Measurements from ENCODE around the gene MRC2.
"Not testable (repeated sequence)": the region's sequence is repeated elsewhere in the genome, so short reads cannot be mapped to it uniquely, and the experiment has no call there.

Gene MRC2

GRCh38 chr17:62605588-62605987 is 21.9 kb upstream of the MRC2 start:
- in situ Hi-C loops (cut with MboI; ENCODE audit: low pct_unique_long_range_greater_than_20kb, low sequenced_read_pairs) = no loop called here
- DNase-seq = no peak

DNA sequence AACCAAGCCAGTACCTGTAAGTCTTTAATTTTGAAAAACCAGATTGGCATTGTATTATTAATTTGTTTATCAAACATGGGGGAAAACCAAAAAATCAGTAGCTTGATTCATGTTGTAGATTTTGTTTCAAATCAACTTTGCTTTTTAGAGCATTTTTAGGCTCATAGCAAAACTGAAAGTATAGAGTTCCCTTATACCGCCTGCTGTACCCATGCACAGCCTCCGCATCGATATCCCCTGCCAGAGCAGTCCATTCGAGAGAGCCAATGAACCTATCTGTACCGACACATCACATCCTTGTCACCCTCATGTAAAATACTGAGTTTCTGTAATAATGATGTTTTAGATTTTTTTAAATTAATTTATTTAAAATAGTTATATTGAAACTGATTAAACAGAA is 16.2 kb upstream of the MRC2 start:
- DNase-seq = no peak
- in situ Hi-C loops (cut with MboI; ENCODE audit: low pct_unique_long_range_greater_than_20kb, low sequenced_read_pairs) = no loop called here

- in situ Hi-C loops (cut with MboI; ENCODE audit: low pct_unique_long_range_greater_than_20kb, low sequenced_read_pairs) = no loop called here
- peak; percentile 21 for DNase-seq
Measured at GRCh38 chr17:62611728-62612127, 15.7 kb upstream of the MRC2 start.

GRCh38 chr17:62612289-62612688 is 15.2 kb upstream of the MRC2 start:
- DNase-seq; in situ Hi-C loops (cut with MboI; ENCODE audit: low pct_unique_long_range_greater_than_20kb, low sequenced_read_pairs): not testable (repeated sequence)

- DNase-seq; in situ Hi-C loops (cut with MboI; ENCODE audit: low pct_unique_long_range_greater_than_20kb, low sequenced_read_pairs): not testable (repeated sequence)
Measured at GRCh38 chr17:62613095-62613494, 14.4 kb upstream of the MRC2 start.

GRCh38 chr17:62614142-62614541 is 13.3 kb upstream of the MRC2 start:
- no peak for DNase-seq
- in situ Hi-C loops (cut with MboI; ENCODE audit: low pct_unique_long_range_greater_than_20kb, low sequenced_read_pairs) = no loop called here

DNA sequence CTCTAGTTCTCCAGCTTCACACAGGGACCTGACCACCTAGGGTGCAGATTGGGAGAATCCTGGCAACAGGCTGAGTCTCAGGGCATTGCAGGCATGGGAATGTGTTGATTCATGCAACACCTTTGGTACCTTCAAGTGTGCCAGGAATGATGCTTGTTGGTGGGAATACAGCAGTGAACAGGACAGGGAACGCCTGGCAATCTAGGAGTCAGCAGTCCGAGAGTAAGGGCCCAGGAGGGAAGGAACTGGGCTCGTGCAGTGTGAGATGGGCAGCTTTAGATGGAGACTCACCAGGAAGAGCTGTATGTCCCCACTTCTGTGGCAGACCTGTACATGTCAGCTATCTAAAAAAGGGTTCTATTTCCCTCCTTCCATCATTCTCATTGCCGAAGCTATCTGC is 12.0 kb upstream of the MRC2 start:
- in situ Hi-C loops (cut with MboI; ENCODE audit: low pct_unique_long_range_greater_than_20kb, low sequenced_read_pairs) = no loop called here
- DNase-seq = no peak

DNA sequence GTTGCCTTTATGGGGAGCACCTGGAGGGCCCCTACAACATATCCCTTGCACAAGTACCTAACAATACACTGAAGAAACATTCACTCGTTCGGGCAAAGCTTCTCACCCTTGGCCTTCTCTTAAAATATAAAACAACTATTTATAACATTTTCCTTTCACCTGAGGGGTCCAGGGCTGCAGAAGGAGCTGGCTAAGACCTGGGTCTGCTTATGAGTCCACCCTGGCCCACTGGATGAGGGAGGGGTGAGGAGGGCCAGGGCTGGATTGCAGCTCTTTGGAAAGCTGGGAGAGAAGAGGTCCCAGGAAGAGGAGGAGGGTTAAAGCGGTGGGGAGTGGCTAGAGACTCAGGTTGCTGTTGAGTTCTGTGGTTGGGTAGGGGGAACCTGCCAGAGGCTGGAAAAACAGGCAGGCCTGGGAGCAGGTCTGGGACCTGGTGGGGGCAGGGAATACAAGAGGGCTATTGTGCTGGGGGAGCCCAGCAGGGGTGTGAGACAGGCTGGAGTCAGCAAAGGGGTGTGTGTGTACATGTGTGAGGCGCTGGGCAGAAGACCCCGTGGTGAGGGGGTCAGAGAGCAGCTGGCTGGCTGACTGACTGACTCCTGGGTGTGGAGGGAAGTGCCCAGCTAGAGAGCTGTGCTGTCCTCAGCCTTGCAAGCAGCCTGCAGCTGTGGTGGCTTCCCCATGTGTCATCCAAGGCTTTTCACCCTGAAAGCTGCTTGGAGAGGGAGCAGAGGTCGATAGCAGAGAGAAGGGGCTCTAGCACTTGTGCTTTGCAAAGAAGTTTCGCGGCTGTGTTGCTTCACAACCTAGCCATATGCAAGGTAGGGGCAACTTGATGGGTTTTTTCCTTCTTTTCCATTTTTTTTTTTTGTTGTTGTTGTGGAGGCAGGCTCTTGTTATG is 10.2 kb upstream of the MRC2 start:
- in situ Hi-C loops (cut with MboI; ENCODE audit: low pct_unique_long_range_greater_than_20kb, low sequenced_read_pairs) = no loop called here
- no peak for DNase-seq

GRCh38 chr17:62617894-62618472 is 9.5 kb upstream of the MRC2 start:
- in situ Hi-C loops (cut with MboI; ENCODE audit: low pct_unique_long_range_greater_than_20kb, low sequenced_read_pairs) = no loop called here
- DNase-seq = no peak

GRCh38 chr17:62618647-62619416 is 8.6 kb upstream of the MRC2 start:
- in situ Hi-C loops (cut with MboI; ENCODE audit: low pct_unique_long_range_greater_than_20kb, low sequenced_read_pairs) = no loop called here
- DNase-seq = no peak

GRCh38 chr17:62619417-62620155 is 7.9 kb upstream of the MRC2 start:
- no peak for DNase-seq
- in situ Hi-C loops (cut with MboI; ENCODE audit: low pct_unique_long_range_greater_than_20kb, low sequenced_read_pairs) = no loop called here

- DNase-seq = no peak
- in situ Hi-C loops (cut with MboI; ENCODE audit: low pct_unique_long_range_greater_than_20kb, low sequenced_read_pairs) = no loop called here
Measured at GRCh38 chr17:62621223-62621622, 6.2 kb upstream of the MRC2 start.

GRCh38 chr17:62625184-62625869 is 2.1 kb upstream of the MRC2 start:
- in situ Hi-C loops (cut with MboI; ENCODE audit: low pct_unique_long_range_greater_than_20kb, low sequenced_read_pairs) = no loop called here
- DNase-seq = peak; percentile 50

DNA sequence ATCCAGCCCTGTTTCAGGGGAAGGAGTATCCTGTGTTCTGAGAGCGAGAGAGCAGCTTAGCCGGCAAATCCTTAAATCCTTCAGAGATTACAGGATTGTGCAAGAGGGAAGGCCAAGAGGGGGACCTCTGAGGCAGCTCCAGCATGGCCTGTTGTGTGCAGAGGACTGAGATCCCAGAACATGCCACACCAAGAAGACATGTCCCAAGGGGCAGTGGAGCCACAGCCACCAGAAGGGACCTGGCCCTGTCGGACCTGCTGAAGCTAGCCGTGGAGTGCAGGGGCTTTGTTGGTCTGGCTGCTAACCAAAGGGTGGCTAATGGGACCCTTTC is 1.6 kb upstream of the MRC2 start:
- in situ Hi-C loops (cut with MboI; ENCODE audit: low pct_unique_long_range_greater_than_20kb, low sequenced_read_pairs) = no loop called here
- DNase-seq = no peak

DNA sequence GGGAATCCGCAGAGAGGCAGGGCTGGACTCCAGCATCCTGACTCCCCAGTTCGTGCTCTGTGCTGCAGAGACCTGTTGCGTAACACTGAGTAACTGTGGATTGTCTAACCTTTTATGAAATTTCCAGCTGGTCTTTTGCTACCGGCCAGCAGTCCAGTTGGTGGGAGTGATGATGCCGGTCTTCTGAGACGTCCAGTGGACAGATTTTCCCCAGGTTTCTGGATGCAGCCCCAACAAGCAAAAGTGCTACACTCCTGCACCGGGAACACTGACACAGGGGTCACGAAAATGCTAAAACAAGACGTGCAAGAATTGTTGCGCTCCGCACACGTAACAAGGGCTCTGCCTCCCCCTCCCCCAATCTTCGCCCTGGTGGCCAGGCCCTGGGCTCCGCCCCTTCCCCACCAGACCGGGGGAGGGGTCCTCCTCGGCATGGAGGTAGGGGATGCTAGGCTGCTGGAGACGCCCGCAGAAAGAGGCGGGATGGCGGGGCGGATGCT is 701 bp upstream of the MRC2 start:
- peak; percentile 70 for DNase-seq
- in situ Hi-C loops (cut with MboI; ENCODE audit: low pct_unique_long_range_greater_than_20kb, low sequenced_read_pairs) = no loop called here

DNA sequence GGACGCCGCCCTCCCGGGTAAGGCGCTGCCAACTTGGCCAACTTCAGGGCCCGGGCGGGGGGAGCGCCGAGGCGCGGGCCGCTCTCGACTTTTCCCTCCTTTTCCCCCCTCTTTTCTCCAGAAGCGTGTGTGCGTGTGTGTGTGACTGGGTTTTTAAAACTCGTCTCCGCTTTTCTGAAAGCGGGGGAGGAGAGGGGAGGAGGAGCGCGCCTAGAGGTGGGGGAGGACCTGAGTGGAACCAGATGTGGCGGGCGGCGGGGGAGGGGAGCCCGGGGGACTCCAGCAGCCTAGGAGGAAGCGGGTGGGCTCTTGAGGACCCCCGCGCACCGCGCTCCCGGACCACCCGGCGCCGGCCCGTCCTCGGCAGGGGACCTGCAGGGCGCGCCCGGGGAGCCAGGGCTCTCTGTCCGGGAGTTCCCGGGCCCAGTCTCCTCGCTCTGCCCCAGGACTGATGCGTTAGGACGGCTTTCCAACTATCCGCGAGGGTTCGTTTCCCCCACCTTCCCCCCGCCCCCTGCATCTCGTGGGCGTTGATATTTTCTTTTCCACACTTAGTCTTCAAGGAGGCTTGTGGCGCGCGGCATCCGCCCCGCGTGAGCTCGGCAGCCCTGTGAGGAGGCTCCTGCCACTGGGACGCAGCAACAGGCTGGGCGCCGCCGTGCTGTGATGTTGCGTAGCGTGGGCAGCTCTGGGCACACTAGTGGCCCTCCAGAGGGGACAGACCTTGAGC is 599 bp downstream of the MRC2 start:
- peak; percentile 81 for DNase-seq
- in situ Hi-C loops (cut with MboI; ENCODE audit: low pct_unique_long_range_greater_than_20kb, low sequenced_read_pairs) = no loop called here

GRCh38 chr17:62628831-62629555 is 1.5 kb downstream of the MRC2 start:
- no peak for DNase-seq
- in situ Hi-C loops (cut with MboI; ENCODE audit: low pct_unique_long_range_greater_than_20kb, low sequenced_read_pairs) = no loop called here

Measured in KBM-7 (cell line).